ENCODE results near the gene NT5M.

Gene NT5M

GRCh38 chr17:17347234-17347955 lies 44.2 kb downstream of the NT5M start:
- H2AFZ ChIP-seq = no peak overlapping the region
- H3K4me2 ChIP-seq (ENCODE audit: low read length) = no peak overlapping the region
- no peak for TF ChIP-seq CTCF (IDR thresholded peaks at IDR 0.05)
- no peaks in the 10 kb centered on the region for H3K79me2 ChIP-seq
- no peak overlapping the region for H3K27ac ChIP-seq
- no peak overlapping the region for H3K4me3 ChIP-seq (ENCODE audit: low read depth, low read length)
- H3K27me3 ChIP-seq (ENCODE audit: control insufficient read depth, insufficient read depth, low read length) = no peaks in the 10 kb centered on the region
- H3K36me3 ChIP-seq (ENCODE audit: control insufficient read depth, insufficient read depth, low read length) = no peaks in the 10 kb centered on the region
- H3K9ac ChIP-seq = no peak overlapping the region
- H3K9me3 ChIP-seq (ENCODE audit: control insufficient read depth, low read length) = no peaks in the 10 kb centered on the region
- no peaks in the 10 kb centered on the region for H3K4me1 ChIP-seq

GRCh38 chr17:17347956-17348871 lies 45.0 kb downstream of the NT5M start:
- Histone ChIP-seq H3K4me1 (no peaks in the 10 kb centered on the region), H3K27me3 (ENCODE audit: control insufficient read depth, insufficient read depth, low read length) (no peaks in the 10 kb centered on the region), H3K79me2 (no peaks in the 10 kb centered on the region), H3K9me3 (ENCODE audit: control insufficient read depth, low read length) (no peaks in the 10 kb centered on the region), H3K4me2 (ENCODE audit: low read length) (no peak overlapping the region), H3K9ac (no peak overlapping the region), H3K27ac (no peak overlapping the region), H3K36me3 (ENCODE audit: control insufficient read depth, insufficient read depth, low read length) (no peaks in the 10 kb centered on the region), H2AFZ (no peak overlapping the region), H3K4me3 (ENCODE audit: low read depth, low read length) (no peak overlapping the region)
- no peak for TF ChIP-seq CTCF (IDR thresholded peaks at IDR 0.05)

GRCh38 chr17:17348872-17349723 lies 45.9 kb downstream of the NT5M start:
- H3K79me2 ChIP-seq = no peaks in the 10 kb centered on the region
- no peak overlapping the region for H3K9ac ChIP-seq
- no peaks in the 10 kb centered on the region for H3K36me3 ChIP-seq (ENCODE audit: control insufficient read depth, insufficient read depth, low read length)
- no peak overlapping the region for H2AFZ ChIP-seq
- no peak overlapping the region for H3K27ac ChIP-seq
- no peaks in the 10 kb centered on the region for H3K9me3 ChIP-seq (ENCODE audit: control insufficient read depth, low read length)
- no peak for TF ChIP-seq CTCF (IDR thresholded peaks at IDR 0.05)
- H3K4me1 ChIP-seq = no peaks in the 10 kb centered on the region
- no peaks in the 10 kb centered on the region for H3K27me3 ChIP-seq (ENCODE audit: control insufficient read depth, insufficient read depth, low read length)
- H3K4me3 ChIP-seq (ENCODE audit: low read depth, low read length) = no peak overlapping the region
- H3K4me2 ChIP-seq (ENCODE audit: low read length) = no peak overlapping the region

- Histone ChIP-seq H3K27ac (no peak overlapping the region), H3K79me2 (no peaks in the 10 kb centered on the region), H3K36me3 (ENCODE audit: control insufficient read depth, insufficient read depth, low read length) (no peaks in the 10 kb centered on the region), H3K4me3 (ENCODE audit: low read depth, low read length) (no peak overlapping the region), H3K4me1 (no peaks in the 10 kb centered on the region), H2AFZ (no peak overlapping the region), H3K4me2 (ENCODE audit: low read length) (no peak overlapping the region), H3K9me3 (ENCODE audit: control insufficient read depth, low read length) (no peaks in the 10 kb centered on the region), H3K9ac (no peak overlapping the region), H3K27me3 (ENCODE audit: control insufficient read depth, insufficient read depth, low read length) (no peaks in the 10 kb centered on the region)
- TF ChIP-seq CTCF (IDR thresholded peaks at IDR 0.05) = no peak
Observed at GRCh38 chr17:17349724-17350106, 46.5 kb downstream of the NT5M start.

Measured in parathyroid adenoma (tissue), 2 donors.